ENCODE measurements around the gene TRPM5. TPM values are rescaled to one million over a fixed set of nuclear protein-coding genes. Genes with fewer than 3 reads are reported as not detected.

The TRPM5 gene
- total and polyA plus RNA-seq, 2 of the 8 experiments (the other 6 are each of a cell fraction or from before 2014, with no cell fraction given) = 0.02 TPM; not detected in 1

- TF ChIP-seq TBP (IDR thresholded peaks at IDR 0.05; ENCODE audit: low read depth, low read length) (no peak), TAF7 (optimal IDR thresholded peaks at IDR 0.05; ENCODE audit: borderline replicate concordance, low read depth, low read length) (no peak), SIN3A (conservative IDR thresholded peaks at IDR 0.05 in 1 of 2, IDR thresholded peaks at IDR 0.05 in 1 of 2; ENCODE audit: low read depth in 1 of 2, low read length in 2 of 2) (no peak), MAFK (IDR thresholded peaks at IDR 0.05; ENCODE audit: low read depth, low read length) (no peak), SAP30 (IDR thresholded peaks at IDR 0.05; ENCODE audit: insufficient read depth, insufficient replicate concordance, low read length) (no peak), KDM4A (IDR thresholded peaks at IDR 0.05; ENCODE audit: low read depth, low read length, severe bottlenecking) (no peak), GTF2F1 (IDR thresholded peaks at IDR 0.05; ENCODE audit: borderline replicate concordance, low read depth, low read length) (no peak), RFX5 (IDR thresholded peaks at IDR 0.05; ENCODE audit: borderline replicate concordance, low read depth, low read length) (no peak), NRF1 (IDR thresholded peaks at IDR 0.05; ENCODE audit: low read depth, low read length) (no peak)
- no peak for FAIRE-seq
- POLR2A ChIA-PET (ENCODE audit: partially characterized antibody) = no interaction called here
Observed at GRCh38 chr11:2458321-2458720, 14.0 kb upstream of the TRPM5 start.

More at GRCh38 chr11:2458321-2458720, 14.0 kb upstream of the TRPM5 start:
- no peak overlapping the region for H2BK15ac ChIP-seq (ENCODE audit: low read length)
- H3K4me2 ChIP-seq (ENCODE audit: insufficient read depth in 1 of 2, low read depth in 2 of 2, low read length in 2 of 2) = no peak overlapping the region
- no peak overlapping the region for H2BK5ac ChIP-seq (ENCODE audit: low read depth, low read length)
- H3K14ac ChIP-seq (ENCODE audit: insufficient read length) = no peak overlapping the region
- H4K91ac ChIP-seq (replicated peaks; ENCODE audit: insufficient read length, low read length) = no peak overlapping the region
- no peak overlapping the region for H3K27ac ChIP-seq (ENCODE audit: low read depth, low read length)
- H3K23ac ChIP-seq (ENCODE audit: insufficient read length) = no peak overlapping the region
- H4K5ac ChIP-seq (ENCODE audit: insufficient read length, low read depth, low read length) = no peak overlapping the region
- no peak overlapping the region for H3K4ac ChIP-seq (replicated peaks; ENCODE audit: insufficient read length, low read depth, low read length)
- no peaks in the 10 kb centered on the region for H3K79me2 ChIP-seq (ENCODE audit: control insufficient read depth in 1 of 2, insufficient read depth in 2 of 2, low read length in 2 of 2)
- H2BK12ac ChIP-seq (ENCODE audit: low read depth, low read length) = no peak overlapping the region
- no peak overlapping the region for H2BK20ac ChIP-seq (ENCODE audit: low read length)
- H2AFZ ChIP-seq (ENCODE audit: low read length) = no peak overlapping the region
- CTCF ChIA-PET (ENCODE audit: partially characterized antibody) = interaction anchor here (0.7 to 1.6 kb wide), 5 partner anchors 31 to 433 kb away, joined by 3 to 4 read pairs (median 3); no protein-coding TSS in a partner anchor
- no peaks in the 10 kb centered on the region for H3K23me2 ChIP-seq (ENCODE audit: low read depth, low read length)
- H4K8ac ChIP-seq (ENCODE audit: extremely low read depth, insufficient read depth, low read length) = no peak overlapping the region; the same call in 1 of the 2 replicates
- H3K79me1 ChIP-seq (ENCODE audit: low read depth, low read length) = no peaks in the 10 kb centered on the region
- no peak overlapping the region for H2AK5ac ChIP-seq (ENCODE audit: low read depth, low read length)
- no peaks in the 10 kb centered on the region for H3K4me1 ChIP-seq (replicated peaks in 1 of 4; ENCODE audit: control insufficient read depth in 3 of 4, insufficient read depth in 4 of 4, low read length in 3 of 4)
- no peak overlapping the region for H3K4me3 ChIP-seq (ENCODE audit: extremely low read depth in 1 of 4, insufficient read depth in 2 of 4, low read depth in 3 of 4, low read length in 4 of 4)
- no peak overlapping the region for H3K56ac ChIP-seq (replicated peaks; ENCODE audit: insufficient read length, low read depth, low read length)
- H3K27me3 ChIP-seq (replicated peaks in 1 of 4; ENCODE audit: control insufficient read depth in 3 of 4, extremely low read depth in 1 of 4, insufficient read depth in 3 of 4, low read length in 3 of 4) = peaks cover 0 to 22% (median 8%) of the 10 kb centered on the region in 4 experiments; a peak in 5 of 7 replicates
- no peak overlapping the region for H3K9ac ChIP-seq (replicated peaks in 1 of 4; ENCODE audit: extremely low read depth in 1 of 4, low read depth in 3 of 4, low read length in 3 of 4)
- H3K18ac ChIP-seq (ENCODE audit: extremely low read depth, low read length) = no peak overlapping the region
- peaks cover 0 to 2% of the 10 kb centered on the region in 2 experiments for H4K20me1 ChIP-seq (replicated peaks in 1 of 2; ENCODE audit: control insufficient read depth in 1 of 2, insufficient read depth in 2 of 2, low read length in 2 of 2)
- WGBS, 2 experiments (ENCODE audit: extremely low coverage in 1 of 2, insufficient coverage in 1 of 2, insufficient read length in 1 of 2, insufficient replicate concordance in 2 of 2, low coverage in 1 of 2, low lambda C conversion rate in 2 of 2, missing lambda C conversion rate in 1 of 2) = 89% methylated on average over 12 of the region's 13 CpGs; no CpG with 5 or more reads in 1 of the 2 experiments
- no peak for DNase-seq (ENCODE audit: low read depth in 1 of 2, low spot score in 2 of 2)
- H2BK120ac ChIP-seq (replicated peaks; ENCODE audit: low read depth, low read length) = no peak overlapping the region
- no peaks in the 10 kb centered on the region for H3K36me3 ChIP-seq (ENCODE audit: control insufficient read depth in 2 of 4, insufficient read depth in 4 of 4, low read length in 3 of 4)
- H3K9me3 ChIP-seq (ENCODE audit: insufficient read depth in 2 of 2, low read depth in 1 of 2, low read length in 1 of 2) = no peaks in the 10 kb centered on the region

Measured in H1 (cell line).